ENCODE data around the gene CYP2D6. TPM values are rescaled to one million over a fixed set of nuclear protein-coding genes. Genes with fewer than 3 reads are reported as not detected.

Gene CYP2D6
- total and polyA plus RNA-seq, 2 of the 13 experiments (the other 11 are each of a cell fraction or from before 2014, with no cell fraction given), result 1.0 to 3.7 TPM

DNA sequence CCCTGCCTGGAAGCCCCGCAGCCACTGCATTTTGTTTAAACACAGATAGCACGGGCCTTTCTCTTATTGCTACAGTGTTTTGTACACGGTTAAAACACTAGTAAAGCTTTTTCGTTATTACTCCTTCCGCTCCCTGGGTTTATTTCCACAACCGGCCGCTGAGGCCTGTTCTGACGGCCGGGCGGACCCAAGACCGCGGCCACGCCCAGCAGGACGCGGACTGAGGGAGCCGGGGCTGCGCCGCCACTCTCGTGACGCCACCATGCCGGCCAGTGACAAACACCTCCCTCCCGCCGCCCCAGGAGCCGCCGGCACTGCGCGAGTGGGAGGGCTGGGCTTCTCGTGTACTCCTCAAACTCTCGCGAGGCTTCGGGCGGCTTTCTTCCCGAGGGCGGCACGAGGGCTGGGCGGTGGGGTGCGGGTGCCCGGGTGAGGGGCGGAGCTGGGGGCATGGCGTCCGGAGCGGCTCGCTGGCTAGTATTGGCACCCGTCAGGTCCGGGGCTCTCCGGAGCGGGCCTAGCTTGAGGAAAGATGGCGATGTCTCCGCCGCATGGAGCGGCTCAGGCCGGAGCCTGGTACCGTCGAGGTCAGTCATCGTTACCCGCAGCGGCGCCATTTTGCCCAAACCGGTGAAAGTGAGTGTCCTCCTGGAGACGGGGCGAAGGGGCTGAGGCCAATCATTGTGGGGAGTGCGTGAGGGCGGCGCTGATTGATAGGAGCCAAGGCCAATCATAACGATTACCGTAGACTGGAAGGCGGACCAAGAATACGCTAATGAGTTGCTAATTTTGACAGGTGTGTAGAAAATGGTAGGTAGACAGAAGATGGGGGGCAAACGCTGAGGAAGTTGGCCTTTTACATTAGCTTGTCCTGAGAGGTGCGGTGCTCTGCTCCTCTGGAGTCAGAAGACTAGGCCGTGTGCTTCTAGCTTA, 51.0 kb downstream of the CYP2D6 start, which contains the start of gene SMDT1 (continued):
- TF ChIP-seq, protein P1, sequence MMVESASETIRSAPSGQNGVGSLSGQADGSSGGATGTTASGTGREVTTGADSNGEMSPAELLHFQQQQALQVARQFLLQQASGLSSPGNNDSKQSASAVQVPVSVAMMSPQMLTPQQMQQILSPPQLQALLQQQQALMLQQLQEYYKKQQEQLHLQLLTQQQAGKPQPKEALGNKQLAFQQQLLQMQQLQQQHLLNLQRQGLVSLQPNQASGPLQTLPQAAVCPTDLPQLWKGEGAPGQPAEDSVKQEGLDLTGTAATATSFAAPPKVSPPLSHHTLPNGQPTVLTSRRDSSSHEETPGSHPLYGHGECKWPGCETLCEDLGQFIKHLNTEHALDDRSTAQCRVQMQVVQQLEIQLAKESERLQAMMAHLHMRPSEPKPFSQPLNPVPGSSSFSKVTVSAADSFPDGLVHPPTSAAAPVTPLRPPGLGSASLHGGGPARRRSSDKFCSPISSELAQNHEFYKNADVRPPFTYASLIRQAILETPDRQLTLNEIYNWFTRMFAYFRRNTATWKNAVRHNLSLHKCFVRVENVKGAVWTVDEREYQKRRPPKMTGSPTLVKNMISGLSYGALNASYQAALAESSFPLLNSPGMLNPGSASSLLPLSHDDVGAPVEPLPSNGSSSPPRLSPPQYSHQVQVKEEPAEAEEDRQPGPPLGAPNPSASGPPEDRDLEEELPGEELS (CRISPR knock-in tag; IDR thresholded peaks at IDR 0.05), result 0 out of 2 replicates have a peak, but pooled peaks have one; percentile 43
- TF ChIP-seq FOXJ3 (CRISPR knock-in tag; IDR thresholded peaks at IDR 0.05; ENCODE audit: borderline replicate concordance) (peak; percentile 46; the same call in 1 of the 2 replicates), PAX8 (CRISPR knock-in tag; IDR thresholded peaks at IDR 0.05; ENCODE audit: borderline replicate concordance) (no peak), KMT2A (CRISPR knock-in tag; IDR thresholded peaks at IDR 0.05) (peak; percentile 71), NCOA5 (CRISPR knock-in tag; IDR thresholded peaks at IDR 0.05) (no peak), ZNF660 (CRISPR knock-in tag; IDR thresholded peaks at IDR 0.05; ENCODE audit: borderline replicate concordance, low read depth) (no peak), THYN1 (CRISPR knock-in tag; IDR thresholded peaks at IDR 0.05; ENCODE audit: borderline replicate concordance, low read depth) (no peak), POLR2G (IDR thresholded peaks at IDR 0.05; ENCODE audit: low read depth, low read length) (peak; percentile 92), ATRX (CRISPR knock-in tag; IDR thresholded peaks at IDR 0.05; ENCODE audit: borderline replicate concordance) (no peak), ZNF788 (CRISPR knock-in tag; IDR thresholded peaks at IDR 0.05; ENCODE audit: borderline replicate concordance) (peak; percentile 35; the same call in 1 of the 2 replicates), ZNF761 (CRISPR knock-in tag; conservative IDR thresholded peaks at IDR 0.05) (peak; percentile 91; the same call in 1 of the 2 replicates), STAT5B (CRISPR knock-in tag; IDR thresholded peaks at IDR 0.05) (no peak)
- TF ChIP-seq, protein P2, sequence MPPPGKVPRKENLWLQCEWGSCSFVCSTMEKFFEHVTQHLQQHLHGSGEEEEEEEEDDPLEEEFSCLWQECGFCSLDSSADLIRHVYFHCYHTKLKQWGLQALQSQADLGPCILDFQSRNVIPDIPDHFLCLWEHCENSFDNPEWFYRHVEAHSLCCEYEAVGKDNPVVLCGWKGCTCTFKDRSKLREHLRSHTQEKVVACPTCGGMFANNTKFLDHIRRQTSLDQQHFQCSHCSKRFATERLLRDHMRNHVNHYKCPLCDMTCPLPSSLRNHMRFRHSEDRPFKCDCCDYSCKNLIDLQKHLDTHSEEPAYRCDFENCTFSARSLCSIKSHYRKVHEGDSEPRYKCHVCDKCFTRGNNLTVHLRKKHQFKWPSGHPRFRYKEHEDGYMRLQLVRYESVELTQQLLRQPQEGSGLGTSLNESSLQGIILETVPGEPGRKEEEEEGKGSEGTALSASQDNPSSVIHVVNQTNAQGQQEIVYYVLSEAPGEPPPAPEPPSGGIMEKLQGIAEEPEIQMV (CRISPR knock-in tag; IDR thresholded peaks at IDR 0.05; ENCODE audit: low read depth), result peak; percentile 56; the same call in 1 of the 2 replicates
- TF ChIP-seq, protein P3, sequence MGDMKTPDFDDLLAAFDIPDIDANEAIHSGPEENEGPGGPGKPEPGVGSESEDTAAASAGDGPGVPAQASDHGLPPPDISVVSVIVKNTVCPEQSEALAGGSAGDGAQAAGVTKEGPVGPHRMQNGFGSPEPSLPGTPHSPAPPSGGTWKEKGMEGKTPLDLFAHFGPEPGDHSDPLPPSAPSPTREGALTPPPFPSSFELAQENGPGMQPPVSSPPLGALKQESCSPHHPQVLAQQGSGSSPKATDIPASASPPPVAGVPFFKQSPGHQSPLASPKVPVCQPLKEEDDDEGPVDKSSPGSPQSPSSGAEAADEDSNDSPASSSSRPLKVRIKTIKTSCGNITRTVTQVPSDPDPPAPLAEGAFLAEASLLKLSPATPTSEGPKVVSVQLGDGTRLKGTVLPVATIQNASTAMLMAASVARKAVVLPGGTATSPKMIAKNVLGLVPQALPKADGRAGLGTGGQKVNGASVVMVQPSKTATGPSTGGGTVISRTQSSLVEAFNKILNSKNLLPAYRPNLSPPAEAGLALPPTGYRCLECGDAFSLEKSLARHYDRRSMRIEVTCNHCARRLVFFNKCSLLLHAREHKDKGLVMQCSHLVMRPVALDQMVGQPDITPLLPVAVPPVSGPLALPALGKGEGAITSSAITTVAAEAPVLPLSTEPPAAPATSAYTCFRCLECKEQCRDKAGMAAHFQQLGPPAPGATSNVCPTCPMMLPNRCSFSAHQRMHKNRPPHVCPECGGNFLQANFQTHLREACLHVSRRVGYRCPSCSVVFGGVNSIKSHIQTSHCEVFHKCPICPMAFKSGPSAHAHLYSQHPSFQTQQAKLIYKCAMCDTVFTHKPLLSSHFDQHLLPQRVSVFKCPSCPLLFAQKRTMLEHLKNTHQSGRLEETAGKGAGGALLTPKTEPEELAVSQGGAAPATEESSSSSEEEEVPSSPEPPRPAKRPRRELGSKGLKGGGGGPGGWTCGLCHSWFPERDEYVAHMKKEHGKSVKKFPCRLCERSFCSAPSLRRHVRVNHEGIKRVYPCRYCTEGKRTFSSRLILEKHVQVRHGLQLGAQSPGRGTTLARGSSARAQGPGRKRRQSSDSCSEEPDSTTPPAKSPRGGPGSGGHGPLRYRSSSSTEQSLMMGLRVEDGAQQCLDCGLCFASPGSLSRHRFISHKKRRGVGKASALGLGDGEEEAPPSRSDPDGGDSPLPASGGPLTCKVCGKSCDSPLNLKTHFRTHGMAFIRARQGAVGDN (CRISPR knock-in tag; IDR thresholded peaks at IDR 0.05), result peak; percentile 99
- TF ChIP-seq, protein P4, sequence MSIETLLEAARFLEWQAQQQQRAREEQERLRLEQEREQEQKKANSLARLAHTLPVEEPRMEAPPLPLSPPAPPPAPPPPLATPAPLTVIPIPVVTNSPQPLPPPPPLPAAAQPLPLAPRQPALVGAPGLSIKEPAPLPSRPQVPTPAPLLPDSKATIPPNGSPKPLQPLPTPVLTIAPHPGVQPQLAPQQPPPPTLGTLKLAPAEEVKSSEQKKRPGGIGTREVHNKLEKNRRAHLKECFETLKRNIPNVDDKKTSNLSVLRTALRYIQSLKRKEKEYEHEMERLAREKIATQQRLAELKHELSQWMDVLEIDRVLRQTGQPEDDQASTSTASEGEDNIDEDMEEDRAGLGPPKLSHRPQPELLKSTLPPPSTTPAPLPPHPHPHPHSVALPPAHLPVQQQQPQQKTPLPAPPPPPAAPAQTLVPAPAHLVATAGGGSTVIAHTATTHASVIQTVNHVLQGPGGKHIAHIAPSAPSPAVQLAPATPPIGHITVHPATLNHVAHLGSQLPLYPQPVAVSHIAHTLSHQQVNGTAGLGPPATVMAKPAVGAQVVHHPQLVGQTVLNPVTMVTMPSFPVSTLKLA (IDR thresholded peaks at IDR 0.05), result peak; percentile 54
- TF ChIP-seq, protein P5, sequence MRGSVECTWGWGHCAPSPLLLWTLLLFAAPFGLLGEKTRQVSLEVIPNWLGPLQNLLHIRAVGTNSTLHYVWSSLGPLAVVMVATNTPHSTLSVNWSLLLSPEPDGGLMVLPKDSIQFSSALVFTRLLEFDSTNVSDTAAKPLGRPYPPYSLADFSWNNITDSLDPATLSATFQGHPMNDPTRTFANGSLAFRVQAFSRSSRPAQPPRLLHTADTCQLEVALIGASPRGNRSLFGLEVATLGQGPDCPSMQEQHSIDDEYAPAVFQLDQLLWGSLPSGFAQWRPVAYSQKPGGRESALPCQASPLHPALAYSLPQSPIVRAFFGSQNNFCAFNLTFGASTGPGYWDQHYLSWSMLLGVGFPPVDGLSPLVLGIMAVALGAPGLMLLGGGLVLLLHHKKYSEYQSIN (CRISPR knock-in tag; IDR thresholded peaks at IDR 0.05; ENCODE audit: borderline replicate concordance), result no peak

Measured in HepG2 (cell line).